Cardiac fibroblast (primary cell): ENCODE data around the gene RRP36.

Experiments
- DNase-seq, 2 donors: peaks; one replicate each; pipeline versions ENCODE4 v3.0.0 to v3.0.0-alpha.2; 2010; ENCODE audit warnings: low read depth in 2 of 2
- H3K4me3 ChIP-seq, 2 donors: replicated peaks in 1 of 2; 1 replicate in 1 of 2; 2 replicates in 1 of 2; pipeline ENCODE4 v1.5.1; 2011; ENCODE audit warnings: low read depth in 2 of 2, low read length in 2 of 2, mild to moderate bottlenecking in 2 of 2, moderate library complexity in 1 of 2
- TF ChIP-seq, protein P1 (sequence below): IDR thresholded peaks from one replicate; pipeline ENCODE4 v1.5.1; 2011; ENCODE audit warnings: low read depth, mild to moderate bottlenecking, low read length, inconsistent platforms

RRP36 gene

DNA sequence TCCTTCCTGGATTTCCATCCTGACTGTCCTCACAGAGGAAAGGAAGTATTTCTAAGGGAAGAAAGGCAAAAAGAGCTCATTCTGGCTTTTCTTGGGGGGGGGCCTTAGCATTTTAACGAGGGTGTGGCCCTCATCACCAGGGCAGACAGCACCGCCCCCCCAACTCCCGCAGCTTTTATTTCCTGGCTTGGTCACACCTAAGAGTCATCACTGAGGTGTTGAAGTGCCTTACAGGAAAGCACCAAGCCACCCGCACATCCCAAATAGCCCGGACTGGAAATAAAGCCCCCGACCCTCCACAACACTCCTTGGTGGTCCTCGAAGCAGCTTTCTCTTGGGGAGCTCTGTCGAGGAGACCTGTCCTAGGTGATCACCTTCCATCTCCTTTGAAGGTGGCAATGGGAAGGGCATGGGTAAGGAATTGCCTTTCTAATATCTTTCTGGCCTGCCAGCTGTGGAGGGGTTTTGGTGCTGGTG, 55.9 kb downstream of the RRP36 start:
- TF ChIP-seq, protein P1, sequence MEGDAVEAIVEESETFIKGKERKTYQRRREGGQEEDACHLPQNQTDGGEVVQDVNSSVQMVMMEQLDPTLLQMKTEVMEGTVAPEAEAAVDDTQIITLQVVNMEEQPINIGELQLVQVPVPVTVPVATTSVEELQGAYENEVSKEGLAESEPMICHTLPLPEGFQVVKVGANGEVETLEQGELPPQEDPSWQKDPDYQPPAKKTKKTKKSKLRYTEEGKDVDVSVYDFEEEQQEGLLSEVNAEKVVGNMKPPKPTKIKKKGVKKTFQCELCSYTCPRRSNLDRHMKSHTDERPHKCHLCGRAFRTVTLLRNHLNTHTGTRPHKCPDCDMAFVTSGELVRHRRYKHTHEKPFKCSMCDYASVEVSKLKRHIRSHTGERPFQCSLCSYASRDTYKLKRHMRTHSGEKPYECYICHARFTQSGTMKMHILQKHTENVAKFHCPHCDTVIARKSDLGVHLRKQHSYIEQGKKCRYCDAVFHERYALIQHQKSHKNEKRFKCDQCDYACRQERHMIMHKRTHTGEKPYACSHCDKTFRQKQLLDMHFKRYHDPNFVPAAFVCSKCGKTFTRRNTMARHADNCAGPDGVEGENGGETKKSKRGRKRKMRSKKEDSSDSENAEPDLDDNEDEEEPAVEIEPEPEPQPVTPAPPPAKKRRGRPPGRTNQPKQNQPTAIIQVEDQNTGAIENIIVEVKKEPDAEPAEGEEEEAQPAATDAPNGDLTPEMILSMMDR = no peak
- DNase-seq = no peak
- H3K4me3 ChIP-seq = peak overlapping the region; percentile 75 to 96

DNA sequence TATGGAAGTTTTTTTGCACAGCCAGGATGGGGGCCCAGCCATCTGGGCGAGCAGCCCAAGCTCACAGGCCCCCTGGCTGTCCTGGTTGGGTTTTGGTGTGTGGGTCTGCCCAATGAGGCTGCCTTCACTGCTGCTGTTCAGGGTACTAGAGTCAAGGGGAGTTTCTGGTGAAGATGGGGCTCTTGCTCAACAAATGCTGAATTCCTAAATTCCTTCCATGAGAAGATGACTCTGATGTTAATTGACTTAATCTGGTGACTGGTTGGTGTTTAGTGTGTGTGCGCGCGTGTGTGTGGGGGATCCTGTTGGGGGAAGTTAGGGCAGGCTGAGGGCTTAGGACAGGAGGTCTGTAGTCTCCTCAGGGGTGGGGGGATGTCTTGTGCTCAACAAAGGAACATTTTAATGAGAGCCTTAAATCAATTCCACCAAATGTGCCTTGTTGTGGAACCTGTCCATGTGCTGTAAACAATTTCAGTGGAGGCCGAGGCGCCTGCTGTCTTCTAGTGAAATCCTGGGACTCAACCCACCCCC, 56.6 kb downstream of the RRP36 start:
- peak in 1 of 2 donors; percentile 62 for DNase-seq
- TF ChIP-seq, protein P1 = no peak
- no peak overlapping the region for H3K4me3 ChIP-seq

DNA sequence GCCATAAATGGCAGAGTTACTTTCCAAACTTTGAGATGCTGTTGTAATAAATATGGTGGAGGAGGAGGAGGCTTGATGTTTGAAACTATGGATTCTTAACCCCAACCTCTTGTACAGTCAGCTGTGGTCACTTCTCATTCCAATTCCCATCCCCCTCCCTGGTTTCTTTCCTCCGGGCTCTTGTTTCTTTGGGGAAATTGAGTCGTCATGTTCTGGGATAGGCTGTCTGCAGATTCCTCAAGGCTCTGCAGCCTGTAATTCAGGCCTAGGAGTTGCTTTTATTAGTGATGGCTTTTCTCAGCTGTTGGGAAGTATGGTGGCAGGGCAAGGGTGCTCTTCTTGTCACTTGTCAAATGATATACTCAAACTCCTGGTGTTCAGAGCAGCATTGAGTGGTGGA, 57.3 kb downstream of the RRP36 start:
- TF ChIP-seq, protein P1 = no peak
- H3K4me3 ChIP-seq = no peak overlapping the region
- peak in 1 of 2 donors; percentile 35 for DNase-seq
